Effector CD8-positive, alpha-beta T cell (primary cell): ENCODE results near the gene SPAG6.

ENCODE experiments used
- DNase-seq: peaks from one replicate; lab custom pipeline; 2025; lab: John Stamatoyannopoulos, UW

The SPAG6 gene

GRCh38 chr10:22460101-22460500, 114.8 kb downstream of the SPAG6 start:
- no peak for DNase-seq

GRCh38 chr10:22460531-22461403, 115.5 kb downstream of the SPAG6 start:
- no peak for DNase-seq

- DNase-seq: no peak
Observed at GRCh38 chr10:22461891-22462290, 116.6 kb downstream of the SPAG6 start.

GRCh38 chr10:22463255-22463654, 118.0 kb downstream of the SPAG6 start:
- no peak for DNase-seq

- no peak for DNase-seq
Observed at GRCh38 chr10:22464966-22465629, 119.8 kb downstream of the SPAG6 start.

GRCh38 chr10:22466763-22467334, 121.6 kb downstream of the SPAG6 start:
- no peak for DNase-seq
